ENCODE results near the gene CHRNG. TPM values are rescaled to one million over a fixed set of nuclear protein-coding genes. Genes with fewer than 3 reads are reported as not detected.

The CHRNG gene, protein sequence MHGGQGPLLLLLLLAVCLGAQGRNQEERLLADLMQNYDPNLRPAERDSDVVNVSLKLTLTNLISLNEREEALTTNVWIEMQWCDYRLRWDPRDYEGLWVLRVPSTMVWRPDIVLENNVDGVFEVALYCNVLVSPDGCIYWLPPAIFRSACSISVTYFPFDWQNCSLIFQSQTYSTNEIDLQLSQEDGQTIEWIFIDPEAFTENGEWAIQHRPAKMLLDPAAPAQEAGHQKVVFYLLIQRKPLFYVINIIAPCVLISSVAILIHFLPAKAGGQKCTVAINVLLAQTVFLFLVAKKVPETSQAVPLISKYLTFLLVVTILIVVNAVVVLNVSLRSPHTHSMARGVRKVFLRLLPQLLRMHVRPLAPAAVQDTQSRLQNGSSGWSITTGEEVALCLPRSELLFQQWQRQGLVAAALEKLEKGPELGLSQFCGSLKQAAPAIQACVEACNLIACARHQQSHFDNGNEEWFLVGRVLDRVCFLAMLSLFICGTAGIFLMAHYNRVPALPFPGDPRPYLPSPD
- total RNA-seq: not detected in 2 replicates

DNA sequence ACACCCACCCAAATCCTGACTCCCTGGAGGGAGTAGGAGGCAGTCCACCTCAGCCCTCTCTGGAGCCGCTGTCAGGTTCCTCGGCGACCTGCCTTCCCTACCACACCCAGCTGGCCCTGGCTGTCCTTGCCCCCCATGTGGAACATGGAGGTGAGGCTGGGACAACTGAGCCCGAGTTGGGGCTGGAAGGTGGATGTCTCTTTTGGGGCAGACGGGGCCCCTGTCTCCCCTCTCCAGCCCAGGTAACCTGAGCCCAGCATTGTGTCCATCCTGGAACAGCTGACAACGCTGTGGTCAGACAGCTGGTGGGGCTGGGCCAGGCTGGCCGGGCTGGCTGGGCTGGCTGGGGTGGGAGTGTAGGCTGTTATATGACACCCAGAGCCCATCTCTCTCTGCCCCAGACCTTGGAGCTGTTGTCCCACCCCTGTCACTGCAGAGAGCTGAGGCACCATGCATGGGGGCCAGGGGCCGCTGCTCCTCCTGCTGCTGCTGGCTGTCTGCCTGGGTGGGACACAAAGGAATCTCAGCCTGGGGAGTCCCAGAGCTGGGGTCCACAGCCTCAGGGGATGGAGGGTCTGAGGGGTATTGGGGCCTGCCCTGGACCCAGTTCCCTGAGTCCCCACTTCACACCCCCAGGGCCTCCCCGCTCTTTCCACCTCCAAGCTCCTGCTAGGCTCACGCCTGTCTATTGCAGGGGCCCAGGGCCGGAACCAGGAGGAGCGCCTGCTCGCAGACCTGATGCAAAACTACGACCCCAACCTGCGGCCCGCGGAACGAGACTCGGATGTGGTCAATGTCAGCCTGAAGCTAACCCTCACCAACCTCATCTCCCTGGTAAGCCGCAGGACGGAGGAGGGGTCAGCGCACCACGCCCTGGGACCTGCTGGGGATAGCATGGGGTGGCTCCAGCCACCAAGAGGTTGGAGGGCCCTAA is at the start of gene CHRNG:
Gene CHRNG, plus strand, starts transcription at position 395 of the 934 bp plus-strand sequence. Its CDS starts 56 bp downstream, at position 451.

DNA sequence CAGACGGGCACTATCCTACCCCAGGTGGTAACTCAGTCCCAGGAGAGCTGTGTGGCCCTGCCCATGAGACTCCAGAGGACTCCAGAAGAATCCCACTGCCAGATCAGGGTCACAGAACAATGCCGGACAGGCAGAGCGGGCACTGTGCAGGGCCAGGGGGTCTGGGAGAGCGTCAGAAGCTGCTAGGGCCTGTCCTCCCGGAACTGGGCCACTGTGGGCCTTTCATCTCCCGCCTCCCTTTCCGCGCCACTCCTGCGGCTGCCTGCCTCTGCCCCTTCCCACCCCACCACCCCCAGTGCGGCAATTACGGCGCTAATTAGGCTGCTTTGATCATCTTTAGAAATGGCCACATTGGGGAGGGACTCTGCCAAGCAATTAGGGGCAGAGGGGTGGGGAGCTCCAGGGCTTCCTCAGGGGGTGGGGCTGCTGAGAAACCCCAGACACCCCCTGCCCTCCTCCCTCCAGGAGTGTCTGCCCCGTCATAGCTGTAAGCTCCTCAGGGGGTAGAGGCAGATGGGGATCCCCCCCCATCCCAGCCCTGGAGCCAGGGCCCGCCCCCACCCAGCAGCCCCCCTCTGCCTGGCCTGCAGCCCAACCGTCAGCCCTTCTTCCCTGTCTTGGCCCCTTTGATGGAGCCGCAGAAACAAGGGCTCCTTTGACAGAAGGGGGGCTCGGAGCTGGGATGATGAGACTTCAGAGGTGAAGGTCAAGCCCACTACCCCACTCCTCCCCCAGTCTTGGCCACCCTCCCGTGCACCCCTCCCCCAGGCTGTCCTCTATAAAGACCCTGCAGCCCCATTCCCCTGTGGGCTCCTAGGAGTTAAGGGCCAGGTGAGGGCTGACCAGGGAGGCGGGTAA is 19.7 kb upstream of the CHRNG start, which contains the start of gene PRSS56:
Gene PRSS56, plus strand, starts transcription at position 808 of the 858 bp plus-strand sequence. CDS start 211 bp downstream, outside the sequence.

DNA sequence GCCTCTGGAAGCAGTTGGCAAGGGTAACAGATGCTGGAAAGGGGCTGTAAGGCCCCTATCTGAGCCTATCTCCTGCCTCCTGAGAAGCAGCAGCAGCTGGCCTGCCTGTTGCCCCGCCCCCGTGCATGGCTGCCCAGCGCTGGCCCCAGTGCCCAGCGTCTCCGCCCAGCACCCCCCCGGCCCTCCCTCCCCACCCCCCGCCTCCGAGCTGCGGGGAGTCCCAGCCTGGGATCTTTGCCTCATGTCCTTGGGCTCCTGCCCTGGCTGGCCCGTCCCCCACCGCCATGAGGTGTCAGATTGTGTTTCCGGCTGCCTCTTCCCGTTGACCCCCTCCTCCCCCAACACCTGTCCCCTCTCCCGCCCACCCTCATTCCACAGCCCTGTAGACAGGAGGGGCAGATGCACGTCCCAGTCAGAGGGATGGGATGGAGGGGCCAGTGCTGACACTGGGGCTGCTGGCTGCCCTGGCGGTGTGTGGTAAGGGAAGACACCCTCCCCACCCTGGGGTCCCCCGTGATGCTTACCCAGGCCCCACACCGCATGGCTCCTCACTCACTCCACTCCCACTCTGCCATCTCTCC is 13.6 kb upstream of the CHRNG start, which contains the start of gene CHRND:
Gene CHRND, plus strand, starts transcription at position 370 of the 581 bp plus-strand sequence. Its CDS starts 56 bp downstream, at position 426.

DNA sequence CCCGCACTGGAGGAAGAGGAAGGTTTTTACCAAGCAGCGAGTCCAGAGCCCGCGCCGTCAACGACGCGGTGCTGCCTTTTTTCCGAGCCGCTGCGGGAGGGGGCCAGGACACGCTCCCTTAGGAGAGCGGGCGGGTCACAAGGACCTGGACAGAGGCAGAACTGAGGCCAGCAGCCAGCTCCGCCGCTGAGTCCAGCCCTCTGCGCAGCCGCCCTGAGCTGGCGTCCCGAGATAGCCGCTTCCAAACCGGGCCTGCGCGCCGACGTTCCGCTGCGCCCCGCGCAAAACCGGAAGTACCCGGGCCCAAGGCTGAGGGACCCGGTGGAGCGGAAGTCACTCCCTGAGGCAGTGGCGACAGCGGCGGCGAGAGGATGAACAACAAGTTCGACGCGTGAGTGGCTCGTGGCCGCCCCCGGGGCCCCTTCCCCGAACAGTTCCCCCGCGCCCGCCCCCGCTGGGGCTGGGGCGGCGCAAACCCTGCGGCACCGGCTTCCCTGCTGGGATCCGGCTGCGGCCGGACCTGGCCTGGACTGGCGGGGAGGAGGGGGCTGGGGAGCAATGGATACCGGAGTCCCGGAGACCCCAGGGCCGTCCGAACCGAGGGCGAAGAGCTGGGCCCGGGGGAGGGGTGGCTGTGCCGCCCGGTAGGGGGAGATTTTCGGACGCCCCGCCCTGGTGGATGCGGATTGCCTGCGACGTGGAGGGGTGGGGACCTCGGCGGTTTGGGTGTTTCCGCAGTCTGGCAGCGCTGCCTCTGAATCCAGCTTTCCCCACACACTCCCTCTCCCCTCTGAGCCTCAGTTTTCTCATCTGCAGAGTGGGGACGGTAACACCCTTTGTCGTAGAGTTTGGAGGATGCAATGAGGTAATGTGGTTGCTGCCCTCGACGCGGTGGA is 11.1 kb downstream of the CHRNG start, which contains the start of the genes EIF4E2 and TIGD1:
Gene EIF4E2, plus strand, starts transcription at position 336 of the 896 bp plus-strand sequence. Its CDS starts 36 bp downstream, at position 372.
Gene TIGD1, minus strand, starts transcription at position 204 of the 896 bp plus-strand sequence. CDS start 675 bp downstream, outside the sequence.

Other genes starting within 250 kb of the CHRNG start
- gene ALPP, start 160.9 kb upstream of the CHRNG start, total RNA-seq: not detected in 2 replicates
- gene ALPG, start 132.8 kb upstream of the CHRNG start, total RNA-seq: not detected in 2 replicates
- not detected in 2 replicates for gene ALPI, start 83.5 kb upstream of the CHRNG start, total RNA-seq
- 0.52 TPM in 1 of 2 replicates, not detected in the other for gene ECEL1, start 51.9 kb upstream of the CHRNG start, total RNA-seq
- not detected in 2 replicates for gene PRSS56, start 19.3 kb upstream of the CHRNG start, total RNA-seq
- not detected in 2 replicates for gene CHRND, start 13.5 kb upstream of the CHRNG start, total RNA-seq
- gene TIGD1, start 10.9 kb downstream of the CHRNG start, total RNA-seq: 2.2 and 3.1 TPM in 2 replicates
- 55.2 and 73.8 TPM in 2 replicates for gene EIF4E2, start 11.0 kb downstream of the CHRNG start, total RNA-seq
- 2.7 and 3.9 TPM in 2 replicates for gene EFHD1, start 93.9 kb downstream of the CHRNG start, total RNA-seq
- 56.7 and 59.4 TPM in 2 replicates for gene GIGYF2, start 157.6 kb downstream of the CHRNG start, total RNA-seq
- gene KCNJ13, start 236.9 kb downstream of the CHRNG start, total RNA-seq: not detected in 2 replicates